Stimulated activated naive CD8-positive, alpha-beta T cell treated with anti-CD3 and anti-CD28 coated beads, Interleukin-15, Interleukin-2, amounts not matched to agents 100 ng/mL and 50 ng/mL, for 24 hours (primary cell): ENCODE data around the gene USP20.

Experiments
- H3K27ac Mint-ChIP-seq: one replicate; pipeline ENCODE4 v1.8.0; 2021; ENCODE audit warnings: mild to moderate bottlenecking, mixed read lengths
- H3K27me3 Mint-ChIP-seq: one replicate; pipeline ENCODE4 v1.8.0; 2021; ENCODE audit warnings: mixed read lengths
- H3K36me3 Mint-ChIP-seq: one replicate; pipeline ENCODE4 v1.8.0; 2021; ENCODE audit warnings: low read depth, mixed read lengths
- H3K4me1 Mint-ChIP-seq: one replicate; pipeline ENCODE4 v1.8.0; 2021; ENCODE audit warnings: low read depth, mixed read lengths
- H3K4me3 Mint-ChIP-seq: one replicate; pipeline ENCODE4 v1.8.0; 2021; ENCODE audit warnings: mild to moderate bottlenecking, mixed read lengths
- H3K9me3 Mint-ChIP-seq: one replicate; pipeline ENCODE4 v1.8.0; 2021; ENCODE audit warnings: mixed read lengths

USP20 gene

DNA sequence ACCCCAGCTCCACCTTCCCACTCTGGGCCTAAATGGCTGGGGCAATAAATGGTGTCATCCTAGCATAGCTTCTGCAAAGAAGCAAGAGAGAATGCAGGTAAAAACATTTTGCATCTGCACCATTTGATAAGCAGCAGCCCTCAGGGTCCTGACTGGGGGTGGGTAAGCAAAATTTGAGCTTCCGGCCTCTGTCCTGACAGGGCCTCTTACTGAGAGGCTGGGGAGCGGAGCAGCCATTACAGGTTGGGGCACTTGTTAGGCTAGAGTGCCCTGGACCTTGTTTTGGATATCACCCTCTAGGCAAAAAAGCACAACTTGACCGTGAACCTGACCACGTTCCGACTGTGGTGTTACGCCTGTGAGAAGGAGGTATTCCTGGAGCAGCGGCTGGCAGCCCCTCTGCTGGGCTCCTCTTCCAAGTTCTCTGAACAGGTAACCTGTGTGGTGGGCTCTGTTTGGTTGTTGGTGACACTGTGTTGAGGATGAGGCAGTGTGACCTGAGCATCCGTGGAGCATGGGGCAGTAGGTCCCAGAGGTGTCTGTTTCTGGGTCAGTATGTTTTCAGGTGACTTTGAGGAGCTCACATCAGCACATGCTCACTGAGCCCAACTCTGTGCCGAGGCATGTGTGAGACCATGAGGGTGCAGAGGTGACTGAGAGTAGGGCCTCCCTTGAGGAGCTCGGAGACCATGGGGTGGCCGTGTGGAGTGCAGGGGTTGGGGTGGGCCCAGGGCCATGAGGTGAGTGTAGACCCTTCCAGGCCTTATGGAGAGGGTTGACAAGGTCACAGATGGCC is 23.1 kb downstream of the USP20 start:
- H3K4me3 Mint-ChIP-seq: no peak overlapping the region
- no peaks in the 10 kb centered on the region for H3K9me3 Mint-ChIP-seq
- H3K27me3 Mint-ChIP-seq: no peaks in the 10 kb centered on the region
- peaks cover 59% of the 10 kb centered on the region for H3K36me3 Mint-ChIP-seq
- no peak overlapping the region for H3K27ac Mint-ChIP-seq
- H3K4me1 Mint-ChIP-seq: peaks cover 72% of the 10 kb centered on the region

DNA sequence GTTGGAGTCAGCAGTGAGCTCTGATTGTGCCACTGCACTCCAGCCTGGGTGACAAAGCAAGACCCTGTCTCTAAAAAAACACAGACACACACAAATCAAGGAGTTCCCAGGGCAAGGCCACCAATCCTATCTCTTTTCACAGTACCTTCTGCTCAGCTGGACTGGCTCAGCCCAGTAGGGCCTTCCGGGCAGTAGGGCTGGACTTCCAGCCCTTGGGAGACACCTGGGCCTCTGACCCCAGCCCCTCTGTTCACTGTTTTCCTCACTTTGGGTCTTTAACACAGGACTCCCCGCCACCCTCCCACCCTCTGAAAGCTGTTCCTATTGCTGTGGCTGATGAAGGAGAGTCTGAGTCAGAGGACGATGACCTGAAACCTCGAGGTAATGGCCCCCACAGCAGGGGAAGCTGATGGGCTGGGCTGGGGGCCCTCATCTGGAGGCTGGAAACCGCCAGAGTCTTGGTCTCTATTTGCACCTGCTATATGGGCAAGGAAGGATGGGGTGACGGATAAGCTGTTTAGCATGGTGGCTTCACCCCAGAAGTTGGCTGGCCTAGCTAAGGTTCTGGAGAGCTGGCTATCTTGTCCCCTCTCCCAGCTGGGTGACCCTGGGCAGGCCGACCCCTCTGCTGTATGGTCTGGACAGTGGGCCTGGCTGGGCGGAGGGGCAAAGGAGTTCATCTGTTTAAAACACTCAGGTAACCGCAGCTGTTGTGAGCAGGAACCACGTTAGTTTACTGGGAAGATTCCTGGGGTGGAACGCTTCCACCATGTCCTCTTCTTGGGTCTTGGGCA is 25.6 kb downstream of the USP20 start:
- peak overlapping the region; percentile 57 for H3K4me3 Mint-ChIP-seq
- peaks cover 70% of the 10 kb centered on the region for H3K4me1 Mint-ChIP-seq
- peak overlapping the region; percentile 83 for H3K27ac Mint-ChIP-seq
- H3K9me3 Mint-ChIP-seq: no peaks in the 10 kb centered on the region
- no peaks in the 10 kb centered on the region for H3K27me3 Mint-ChIP-seq
- H3K36me3 Mint-ChIP-seq: peaks cover 56% of the 10 kb centered on the region

- Mint-ChIP-seq H3K27ac (peak overlapping the region; percentile 83), H3K4me3 (no peak overlapping the region), H3K36me3 (peaks cover 56% of the 10 kb centered on the region), H3K9me3 (no peaks in the 10 kb centered on the region), H3K4me1 (peaks cover 70% of the 10 kb centered on the region), H3K27me3 (no peaks in the 10 kb centered on the region)
Observed at GRCh38 chr9:129861447-129861827, 26.2 kb downstream of the USP20 start.

DNA sequence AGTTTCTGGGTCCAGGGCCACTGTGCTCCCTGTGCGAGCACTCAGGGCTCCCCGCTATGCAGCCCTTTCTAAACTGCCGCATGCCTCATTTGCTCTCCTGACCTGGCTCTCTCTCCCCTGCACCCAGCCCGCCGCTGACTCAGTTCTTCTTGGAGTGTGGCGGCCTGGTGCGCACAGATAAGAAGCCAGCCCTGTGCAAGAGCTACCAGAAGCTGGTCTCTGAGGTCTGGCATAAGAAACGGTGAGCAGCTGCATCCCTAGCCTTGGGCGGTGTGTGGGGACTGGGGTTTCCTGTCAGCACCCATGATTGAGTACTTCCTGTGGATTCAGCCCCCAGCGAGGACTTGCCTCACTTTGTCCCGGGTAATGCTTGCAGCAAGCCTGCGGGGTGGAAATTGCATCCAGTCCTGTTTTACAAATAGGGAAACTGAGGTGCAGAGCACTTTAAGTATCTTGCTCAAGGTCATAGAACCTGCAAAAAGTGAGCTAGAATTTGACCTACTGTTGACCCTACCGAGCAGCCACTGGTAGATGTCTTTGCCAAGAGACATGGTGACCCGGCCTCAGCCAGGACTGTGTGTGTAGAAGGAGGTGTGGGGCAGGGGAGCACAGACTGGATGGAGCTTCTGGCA is 27.9 kb downstream of the USP20 start:
- Mint-ChIP-seq H3K4me1 (peaks cover 84% of the 10 kb centered on the region), H3K27me3 (no peaks in the 10 kb centered on the region), H3K36me3 (peaks cover 55% of the 10 kb centered on the region), H3K27ac (peak overlapping the region; percentile 88), H3K9me3 (no peaks in the 10 kb centered on the region), H3K4me3 (peak overlapping the region; percentile 62)

DNA sequence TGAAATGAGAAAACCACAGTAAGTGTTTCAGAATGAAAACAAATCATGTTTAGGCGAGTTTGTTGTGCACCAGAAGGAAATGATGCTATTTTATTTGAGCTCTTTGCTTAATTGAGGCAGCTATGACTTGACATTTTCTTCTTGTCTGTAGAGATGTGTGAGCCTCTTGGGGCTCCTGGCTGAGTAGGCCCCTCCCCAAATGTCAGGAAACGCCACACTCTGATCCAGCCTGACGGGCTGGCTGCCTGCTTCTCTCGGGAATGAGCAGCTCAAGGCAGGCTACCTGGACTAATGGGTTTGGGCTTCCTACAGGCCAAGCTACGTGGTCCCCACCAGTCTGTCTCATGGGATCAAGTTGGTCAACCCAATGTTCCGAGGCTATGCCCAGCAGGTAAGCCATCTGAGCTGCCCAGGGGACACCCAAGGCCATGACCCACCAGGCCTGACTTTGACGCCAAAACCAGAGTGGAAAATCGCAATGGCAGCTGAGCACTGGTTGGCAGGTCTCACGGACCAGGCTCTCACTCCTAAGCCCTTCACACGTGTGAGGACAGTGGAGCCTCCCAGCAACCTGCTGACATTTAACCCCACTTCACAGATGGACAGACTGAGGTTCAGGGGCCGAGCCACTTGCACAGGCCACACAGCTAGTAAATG is 29.9 kb downstream of the USP20 start:
- peaks cover 48% of the 10 kb centered on the region for H3K36me3 Mint-ChIP-seq
- H3K4me3 Mint-ChIP-seq: peak overlapping the region; percentile 26
- H3K4me1 Mint-ChIP-seq: peaks cover 90% of the 10 kb centered on the region
- H3K27me3 Mint-ChIP-seq: no peaks in the 10 kb centered on the region
- peak overlapping the region; percentile 81 for H3K27ac Mint-ChIP-seq
- no peaks in the 10 kb centered on the region for H3K9me3 Mint-ChIP-seq

DNA sequence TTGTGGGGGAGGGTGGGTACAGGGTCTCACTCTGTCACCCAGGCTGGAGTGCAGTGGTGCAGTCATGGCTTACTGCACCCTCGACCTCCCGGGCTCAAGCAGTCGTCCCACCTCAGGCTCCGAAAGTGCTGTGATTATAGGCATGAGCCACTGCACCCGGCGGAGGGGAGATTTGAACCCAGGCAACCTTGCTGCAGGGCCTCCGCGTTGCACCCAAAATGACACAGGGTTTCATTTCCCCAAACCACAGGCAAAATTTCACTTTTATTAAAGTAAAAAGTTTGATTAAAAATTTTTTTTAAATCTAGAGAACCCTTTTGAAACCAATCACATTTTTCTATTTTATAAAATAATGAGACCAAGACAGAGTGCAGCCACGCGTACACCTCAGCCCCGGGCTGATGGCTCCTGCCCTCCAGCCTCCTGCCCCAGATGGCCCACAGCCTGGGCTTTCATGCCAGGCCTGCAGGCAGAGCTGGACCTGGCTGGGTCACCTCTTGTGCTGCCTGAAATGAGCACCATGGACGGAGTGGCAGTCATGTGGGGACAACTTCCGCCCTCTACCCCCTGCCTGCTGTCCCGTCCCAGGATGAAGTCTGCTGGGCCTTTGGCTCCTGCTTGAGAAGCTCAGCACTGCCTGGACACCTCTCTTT is 30.5 kb downstream of the USP20 start:
- Mint-ChIP-seq H3K4me3 (peak overlapping the region; percentile 40), H3K4me1 (peaks cover 92% of the 10 kb centered on the region), H3K27me3 (no peaks in the 10 kb centered on the region), H3K36me3 (peaks cover 50% of the 10 kb centered on the region), H3K9me3 (no peaks in the 10 kb centered on the region), H3K27ac (peak overlapping the region; percentile 96)

- Mint-ChIP-seq H3K4me3 (peak overlapping the region; percentile 40), H3K36me3 (peaks cover 49% of the 10 kb centered on the region), H3K27me3 (no peaks in the 10 kb centered on the region), H3K4me1 (peaks cover 88% of the 10 kb centered on the region), H3K9me3 (no peaks in the 10 kb centered on the region), H3K27ac (peak overlapping the region; percentile 96)
Observed at GRCh38 chr9:129866394-129867135, 31.3 kb downstream of the USP20 start.

GRCh38 chr9:129867136-129868022 is 32.1 kb downstream of the USP20 start:
- Mint-ChIP-seq H3K4me1 (peaks cover 82% of the 10 kb centered on the region), H3K4me3 (no peak overlapping the region)

GRCh38 chr9:129868023-129868871 is 33.0 kb downstream of the USP20 start:
- H3K4me1 Mint-ChIP-seq: peaks cover 76% of the 10 kb centered on the region
- H3K36me3 Mint-ChIP-seq: peaks cover 41% of the 10 kb centered on the region
- H3K27me3 Mint-ChIP-seq: no peaks in the 10 kb centered on the region
- peak overlapping the region; percentile 55 for H3K4me3 Mint-ChIP-seq
- no peaks in the 10 kb centered on the region for H3K9me3 Mint-ChIP-seq
- peak overlapping the region; percentile 96 for H3K27ac Mint-ChIP-seq

More at GRCh38 chr9:129867136-129868022, 32.1 kb downstream of the USP20 start:
- Mint-ChIP-seq H3K36me3 (peaks cover 43% of the 10 kb centered on the region), H3K27me3 (no peaks in the 10 kb centered on the region), H3K27ac (peak overlapping the region; percentile 96), H3K9me3 (no peaks in the 10 kb centered on the region)

- Mint-ChIP-seq H3K27ac (peak overlapping the region; percentile 89), H3K36me3 (peaks cover 39% of the 10 kb centered on the region), H3K4me3 (peak overlapping the region; percentile 55), H3K27me3 (no peaks in the 10 kb centered on the region), H3K9me3 (no peaks in the 10 kb centered on the region), H3K4me1 (peaks cover 68% of the 10 kb centered on the region)
Observed at GRCh38 chr9:129868872-129869486, 33.7 kb downstream of the USP20 start.

DNA sequence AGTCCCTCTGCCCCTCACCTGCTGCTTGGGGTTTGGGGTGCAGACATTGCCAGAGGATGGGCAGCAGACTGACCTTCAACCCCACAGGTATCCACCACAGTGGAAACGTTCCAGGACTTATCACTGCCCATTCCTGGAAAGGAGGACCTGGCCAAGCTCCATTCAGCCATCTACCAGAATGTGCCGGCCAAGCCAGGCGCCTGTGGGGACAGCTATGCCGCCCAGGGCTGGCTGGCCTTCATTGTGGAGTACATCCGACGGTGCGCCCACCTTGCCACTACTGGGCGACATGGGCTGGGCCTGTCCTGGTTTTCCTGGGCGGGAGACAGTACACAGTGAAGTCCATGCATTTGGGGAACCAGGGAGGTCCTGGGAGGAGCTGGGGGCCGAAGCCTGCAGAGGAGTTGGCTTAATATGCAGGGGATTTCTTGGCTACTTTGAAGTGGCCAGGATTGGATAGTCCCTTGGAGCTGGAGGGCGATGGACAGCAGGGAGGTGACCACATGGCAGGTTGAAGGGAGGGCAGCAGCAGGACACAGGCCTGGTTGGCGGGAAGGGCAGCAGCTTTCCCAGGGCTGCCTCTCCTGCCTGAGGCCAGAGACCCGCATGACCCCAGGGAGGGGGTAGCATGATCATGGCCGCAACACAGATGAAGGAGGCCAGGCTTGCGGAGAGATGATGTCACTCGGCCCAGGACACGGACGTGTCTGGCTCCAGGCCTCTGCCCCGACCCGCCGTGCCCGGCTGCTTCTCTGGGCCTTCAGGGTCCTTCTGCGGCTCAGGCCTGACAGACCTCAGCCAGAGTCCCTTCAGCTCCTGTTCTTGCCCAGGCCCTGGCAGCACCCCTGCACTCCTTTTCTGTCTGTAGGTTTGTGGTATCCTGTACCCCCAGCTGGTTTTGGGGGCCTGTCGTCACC is 34.6 kb downstream of the USP20 start:
- H3K9me3 Mint-ChIP-seq: no peaks in the 10 kb centered on the region
- H3K4me3 Mint-ChIP-seq: peak overlapping the region; percentile 55
- H3K36me3 Mint-ChIP-seq: peaks cover 41% of the 10 kb centered on the region
- H3K4me1 Mint-ChIP-seq: peaks cover 63% of the 10 kb centered on the region
- peak overlapping the region; percentile 89 for H3K27ac Mint-ChIP-seq
- H3K27me3 Mint-ChIP-seq: no peaks in the 10 kb centered on the region
